IPS DF 6.9 (cell line): ENCODE data around the gene STAMBP.

Source experiments
- DNase-seq: peaks from one replicate; pipeline ENCODE4 v3.0.0-alpha.2; 2013; ENCODE audit warnings: low read depth, low spot score
- H3K27ac ChIP-seq: one replicate; pipeline ENCODE4 v1.5.1; 2013; ENCODE audit warnings: low read length, control low read depth
- H3K27me3 ChIP-seq: 2 replicates; pipeline ENCODE4 v1.6.1; 2013; ENCODE audit warnings: mild to moderate bottlenecking, low read length; ENCODE audit not compliant: control insufficient read depth, insufficient read depth
- H3K36me3 ChIP-seq: 2 replicates; pipeline ENCODE4 v1.6.1; 2013; ENCODE audit warnings: low read length; ENCODE audit not compliant: control insufficient read depth, insufficient read depth
- H3K4me1 ChIP-seq: 2 replicates; pipeline ENCODE4 v1.6.1; 2013; ENCODE audit warnings: low read length; ENCODE audit not compliant: control insufficient read depth, insufficient read depth
- H3K4me3 ChIP-seq: 2 replicates; pipeline ENCODE4 v1.5.1; 2013; ENCODE audit warnings: mild to moderate bottlenecking, low read length
- H3K9me3 ChIP-seq: 2 replicates; pipeline ENCODE4 v1.6.1; 2013; ENCODE audit warnings: low read length, inconsistent platforms; ENCODE audit not compliant: control insufficient read depth, insufficient read depth
- WGBS: extraction: QIAGEN DNeasy Blood & Tissue Kit; methylation state at CpG from one replicate; pipeline ENCODE4 v1.1.7; 2013; ENCODE audit warnings: mixed read lengths, missing lambda C conversion rate; ENCODE audit not compliant: insufficient read length, insufficient coverage; 5-methylcytosine and 5-hydroxymethylcytosine counted together

Gene STAMBP

GRCh38 chr2:73822276-73822675 lies 6.5 kb upstream of the STAMBP start:
- no peak for DNase-seq
- WGBS: no CpG with 5 or more reads among the region's 1 CpG
- no peak overlapping the region for H3K27ac ChIP-seq

GRCh38 chr2:73822991-73823390 lies 5.8 kb upstream of the STAMBP start:
- no peak for DNase-seq
- Histone ChIP-seq H3K27me3 (peaks cover 1% of the 10 kb centered on the region; the same call in 1 of the 2 replicates), H3K27ac (no peak overlapping the region), H3K36me3 (no peaks in the 10 kb centered on the region), H3K4me1 (no peaks in the 10 kb centered on the region), H3K9me3 (no peaks in the 10 kb centered on the region), H3K4me3 (no peak overlapping the region)
- WGBS: no CpG with 5 or more reads among the region's 2 CpGs

More at GRCh38 chr2:73822276-73822675, 6.5 kb upstream of the STAMBP start:
- Histone ChIP-seq H3K27me3 (peaks cover 1% of the 10 kb centered on the region; the same call in 1 of the 2 replicates), H3K9me3 (no peaks in the 10 kb centered on the region), H3K36me3 (no peaks in the 10 kb centered on the region), H3K4me1 (no peaks in the 10 kb centered on the region), H3K4me3 (no peak overlapping the region)

- no CpG with 5 or more reads among the region's 2 CpGs for WGBS
- DNase-seq: no peak
- no peak overlapping the region for H3K4me3 ChIP-seq
Observed at GRCh38 chr2:73823416-73823815, 5.3 kb upstream of the STAMBP start.

GRCh38 chr2:73823916-73824523 lies 4.7 kb upstream of the STAMBP start:
- H3K27ac ChIP-seq: no peak overlapping the region
- WGBS: 100% methylated on average over 2 of the region's 3 CpGs
- no peak for DNase-seq
- no peak overlapping the region for H3K4me3 ChIP-seq
- no peaks in the 10 kb centered on the region for H3K4me1 ChIP-seq
- no peaks in the 10 kb centered on the region for H3K9me3 ChIP-seq
- H3K36me3 ChIP-seq: no peaks in the 10 kb centered on the region
- peaks cover 1% of the 10 kb centered on the region; the same call in 1 of the 2 replicates for H3K27me3 ChIP-seq

More at GRCh38 chr2:73823416-73823815, 5.3 kb upstream of the STAMBP start:
- no peak overlapping the region for H3K27ac ChIP-seq
- no peaks in the 10 kb centered on the region for H3K9me3 ChIP-seq
- H3K36me3 ChIP-seq: no peaks in the 10 kb centered on the region
- H3K4me1 ChIP-seq: no peaks in the 10 kb centered on the region
- H3K27me3 ChIP-seq: peaks cover 1% of the 10 kb centered on the region; the same call in 1 of the 2 replicates

- Histone ChIP-seq H3K9me3 (no peaks in the 10 kb centered on the region), H3K27ac (no peak overlapping the region), H3K4me3 (no peak overlapping the region), H3K36me3 (no peaks in the 10 kb centered on the region), H3K4me1 (no peaks in the 10 kb centered on the region), H3K27me3 (peaks cover 1% of the 10 kb centered on the region; the same call in 1 of the 2 replicates)
- DNase-seq: no peak
- whole genome bisulfite sequencing: no CpG with 5 or more reads among the region's 4 CpGs
Observed at GRCh38 chr2:73825408-73825807, 3.4 kb upstream of the STAMBP start.

- WGBS: no CpG with 5 or more reads among the region's 2 CpGs
- DNase-seq: no peak
- H3K4me3 ChIP-seq: no peak overlapping the region
Observed at GRCh38 chr2:73827018-73827417, 1.7 kb upstream of the STAMBP start.

GRCh38 chr2:73827660-73828388 lies 937 bp upstream of the STAMBP start:
- Histone ChIP-seq H3K9me3 (no peaks in the 10 kb centered on the region), H3K4me3 (no peak overlapping the region), H3K36me3 (no peaks in the 10 kb centered on the region; the same call in 1 of the 2 replicates), H3K27me3 (peaks cover 1% of the 10 kb centered on the region; the same call in 1 of the 2 replicates), H3K27ac (no peak overlapping the region), H3K4me1 (no peaks in the 10 kb centered on the region)
- no CpG with 5 or more reads among the region's 9 CpGs for WGBS
- no peak for DNase-seq

More at GRCh38 chr2:73827018-73827417, 1.7 kb upstream of the STAMBP start:
- no peaks in the 10 kb centered on the region for H3K4me1 ChIP-seq
- no peaks in the 10 kb centered on the region for H3K9me3 ChIP-seq
- no peaks in the 10 kb centered on the region for H3K36me3 ChIP-seq
- peaks cover 1% of the 10 kb centered on the region; the same call in 1 of the 2 replicates for H3K27me3 ChIP-seq
- no peak overlapping the region for H3K27ac ChIP-seq

- Histone ChIP-seq H3K4me1 (no peaks in the 10 kb centered on the region), H3K9me3 (no peaks in the 10 kb centered on the region), H3K4me3 (no peak overlapping the region; the same call in 1 of the 2 replicates), H3K27ac (no peak overlapping the region), H3K36me3 (no peaks in the 10 kb centered on the region; the same call in 1 of the 2 replicates), H3K27me3 (peaks cover 1% of the 10 kb centered on the region; the same call in 1 of the 2 replicates)
- DNase-seq: no peak
- WGBS: no CpG with 5 or more reads among the region's 4 CpGs
Observed at GRCh38 chr2:73828389-73828817, 358 bp upstream of the STAMBP start.

GRCh38 chr2:73830871-73831401 lies 2.2 kb downstream of the STAMBP start:
- no peak overlapping the region for H3K4me3 ChIP-seq
- no peaks in the 10 kb centered on the region for H3K9me3 ChIP-seq
- no peaks in the 10 kb centered on the region for H3K27me3 ChIP-seq
- no peak overlapping the region for H3K27ac ChIP-seq
- no peaks in the 10 kb centered on the region for H3K4me1 ChIP-seq
- H3K36me3 ChIP-seq: peaks cover 6% of the 10 kb centered on the region; the same call in 1 of the 2 replicates
- no CpG with 5 or more reads among the region's 11 CpGs for WGBS
- no peak for DNase-seq

- no peak overlapping the region for H3K27ac ChIP-seq
- no peak for DNase-seq
- H3K4me3 ChIP-seq: no peak overlapping the region
Observed at GRCh38 chr2:73832930-73833329, 4.2 kb downstream of the STAMBP start.

More at GRCh38 chr2:73832930-73833329, 4.2 kb downstream of the STAMBP start:
- no peaks in the 10 kb centered on the region for H3K27me3 ChIP-seq
- H3K36me3 ChIP-seq: peaks cover 11% of the 10 kb centered on the region
- no peaks in the 10 kb centered on the region; the same call in 1 of the 2 replicates for H3K4me1 ChIP-seq
- H3K9me3 ChIP-seq: no peaks in the 10 kb centered on the region
